Effector CD8-positive, alpha-beta T cell (primary cell): ENCODE data around the gene DENND4A.
"Not testable (repeated sequence)": the region's sequence is repeated elsewhere in the genome, so short reads cannot be mapped to it uniquely, and the experiment has no call there.

Experiments
- DNase-seq: peaks from one replicate; lab custom pipeline; 2025; lab: John Stamatoyannopoulos, UW

Gene DENND4A

GRCh38 chr15:65789105-65789504, 3.0 kb downstream of the DENND4A start:
- DNase-seq, result no peak

DNA sequence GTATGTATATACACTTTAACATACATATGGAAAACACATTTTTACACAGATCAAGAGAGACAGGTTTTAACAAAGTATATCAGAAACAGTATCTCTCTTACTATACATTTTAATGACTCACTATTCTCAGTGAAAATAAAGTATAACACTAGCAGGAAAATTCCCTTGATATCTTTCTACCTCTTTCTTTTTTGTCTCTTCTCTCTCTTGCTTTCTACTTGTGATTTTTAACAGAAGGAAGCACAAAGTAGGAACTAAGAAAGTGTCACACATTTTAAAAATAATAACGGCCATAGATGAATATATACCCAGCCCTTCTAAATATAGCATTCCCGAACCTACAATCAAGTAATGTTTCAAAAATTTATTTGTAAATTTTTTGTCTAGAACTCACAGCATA, 4.8 kb downstream of the DENND4A start:
- DNase-seq, result no peak

- no peak for DNase-seq
Observed at GRCh38 chr15:65785151-65785550, 6.9 kb downstream of the DENND4A start.

- DNase-seq, result no peak
Observed at GRCh38 chr15:65783872-65784271, 8.2 kb downstream of the DENND4A start.

DNA sequence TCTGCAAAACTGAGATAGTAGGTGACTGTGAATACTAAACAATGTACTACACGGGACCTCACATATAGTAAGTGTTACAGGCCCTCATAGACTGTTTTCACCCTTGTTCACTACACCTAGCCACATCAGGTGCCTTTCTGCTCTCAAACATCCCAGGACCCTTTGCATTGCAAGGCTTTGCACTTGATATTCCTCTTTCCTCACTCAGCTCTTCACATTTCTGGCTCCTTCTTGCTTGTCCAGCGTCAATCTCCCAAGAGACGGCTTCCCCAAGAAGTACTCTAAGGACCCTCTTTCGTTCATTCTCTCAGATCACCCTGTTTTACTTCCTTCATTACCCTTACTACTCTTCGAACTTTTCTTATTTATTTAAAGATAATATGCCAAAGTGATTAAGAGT, 10.0 kb downstream of the DENND4A start:
- no peak for DNase-seq

DNA sequence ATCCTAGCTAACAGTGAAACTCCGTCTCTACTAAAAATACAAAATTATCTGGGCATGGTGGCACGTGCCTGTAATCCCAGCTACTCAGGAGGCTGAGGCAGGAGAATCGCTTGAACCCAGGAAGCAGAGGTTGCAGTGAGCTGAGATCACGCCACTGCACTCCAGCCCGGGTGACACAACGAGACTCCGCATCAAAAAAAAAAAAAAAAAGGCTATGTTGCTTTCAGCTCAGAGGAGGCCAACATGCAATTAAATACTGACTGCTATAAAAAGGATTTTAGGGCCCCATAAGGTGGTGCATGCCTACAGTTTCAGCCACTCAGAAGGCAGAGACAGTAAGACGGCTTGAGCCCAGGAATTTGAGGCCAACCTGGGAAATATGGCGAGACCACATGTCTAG, 13.4 kb downstream of the DENND4A start:
- DNase-seq, result not testable (repeated sequence)

DNA sequence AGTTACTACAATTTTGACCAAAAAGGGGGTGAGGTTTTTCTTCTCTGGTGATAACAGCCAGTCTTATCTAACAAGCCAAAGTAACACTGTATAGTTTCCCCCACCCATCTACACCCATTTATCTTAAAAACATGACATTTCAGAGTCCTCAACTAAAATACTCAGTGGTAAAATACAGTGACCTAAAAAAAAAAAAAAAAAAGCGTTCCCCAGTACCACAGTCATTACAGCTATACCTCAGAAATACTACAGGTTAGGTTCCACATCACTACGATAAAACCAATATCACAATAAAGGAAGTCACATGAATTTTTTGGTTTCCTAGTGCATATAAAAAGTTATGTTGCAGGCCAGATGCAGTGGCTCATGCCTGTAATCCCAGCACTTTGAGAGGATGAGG, 13.8 kb downstream of the DENND4A start:
- no peak for DNase-seq

- no peak for DNase-seq
Observed at GRCh38 chr15:65777843-65778242, 14.2 kb downstream of the DENND4A start.

GRCh38 chr15:65777053-65777452, 15.0 kb downstream of the DENND4A start:
- DNase-seq, result no peak

- DNase-seq, result no peak
Observed at GRCh38 chr15:65773386-65774111, 18.5 kb downstream of the DENND4A start.

- DNase-seq, result no peak
Observed at GRCh38 chr15:65772930-65773329, 19.2 kb downstream of the DENND4A start.

- no peak for DNase-seq
Observed at GRCh38 chr15:65771870-65772269, 20.2 kb downstream of the DENND4A start.

DNA sequence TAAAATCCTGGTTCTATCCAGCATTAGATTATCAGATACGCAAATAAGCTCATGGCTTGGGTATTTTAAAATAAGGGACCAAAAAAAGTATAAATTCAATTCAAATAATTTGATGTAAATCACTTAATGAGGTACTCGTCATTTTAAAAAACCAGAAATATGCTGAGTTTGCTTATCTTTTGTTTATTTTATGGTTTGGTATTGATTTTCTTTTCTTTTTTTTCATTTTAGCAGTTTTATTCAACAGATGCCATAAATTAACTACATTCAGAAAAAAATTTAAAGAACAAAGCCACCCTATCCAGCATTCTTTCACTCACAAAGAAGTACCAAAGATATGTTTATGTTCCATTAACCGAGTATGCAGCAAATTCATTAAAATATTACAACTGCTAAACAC, 22.6 kb downstream of the DENND4A start:
- no peak for DNase-seq

- no peak for DNase-seq
Observed at GRCh38 chr15:65767895-65768294, 24.2 kb downstream of the DENND4A start.

DNA sequence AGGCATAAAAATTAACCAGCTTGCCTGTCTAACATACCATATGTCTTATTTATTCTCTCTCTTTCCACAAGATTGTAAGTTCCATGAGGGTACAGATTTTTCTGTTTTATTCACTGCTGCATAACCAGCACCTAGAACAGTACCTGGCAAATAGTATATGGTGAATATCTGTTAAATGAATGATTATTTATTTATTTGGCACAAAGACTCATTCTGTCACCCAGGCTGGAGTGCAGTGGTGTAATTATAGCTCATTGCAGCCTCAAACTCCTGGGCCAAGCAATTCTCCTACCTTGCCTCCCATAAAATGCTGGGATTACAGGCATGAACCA, 24.9 kb downstream of the DENND4A start:
- DNase-seq, result no peak

DNA sequence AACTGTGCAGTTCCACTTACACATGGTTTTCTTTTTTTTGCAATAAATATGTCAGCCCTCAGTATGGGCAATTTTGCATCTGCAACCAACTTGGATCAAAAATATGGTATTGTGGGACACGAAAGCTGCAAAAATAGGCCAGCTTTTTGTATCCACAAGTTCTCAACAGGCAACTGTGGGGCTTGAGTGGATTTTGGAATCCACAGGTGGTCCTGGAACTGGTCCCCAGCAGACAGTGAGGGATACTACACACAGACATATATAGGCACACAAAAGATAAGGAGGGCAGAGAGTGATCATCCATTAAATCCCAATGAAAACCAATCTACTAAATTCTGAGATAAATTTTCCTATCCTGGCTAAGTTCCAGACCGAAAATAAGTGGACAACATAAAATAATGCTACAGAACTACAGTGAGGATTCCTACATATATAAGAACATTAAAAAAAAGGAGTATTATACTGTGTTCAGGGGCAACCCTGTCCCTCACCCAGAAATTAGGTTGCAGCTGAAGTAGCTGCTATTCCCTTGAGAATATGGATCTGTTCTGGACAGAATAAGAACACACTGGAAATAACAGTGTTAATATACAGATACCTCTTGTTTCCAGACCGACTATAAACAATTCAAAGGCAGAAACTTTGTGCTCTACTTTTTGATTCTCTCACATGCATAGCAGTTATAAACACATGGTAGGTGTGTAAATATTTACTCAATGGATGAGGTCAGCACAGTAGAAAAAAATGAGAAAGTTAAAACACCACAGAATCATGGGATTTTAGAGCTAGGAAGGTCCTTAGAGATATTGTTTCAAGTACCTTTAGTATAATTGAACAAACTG, 25.4 kb downstream of the DENND4A start:
- no peak for DNase-seq

- DNase-seq, result no peak
Observed at GRCh38 chr15:65765106-65765505, 27.0 kb downstream of the DENND4A start.

DNA sequence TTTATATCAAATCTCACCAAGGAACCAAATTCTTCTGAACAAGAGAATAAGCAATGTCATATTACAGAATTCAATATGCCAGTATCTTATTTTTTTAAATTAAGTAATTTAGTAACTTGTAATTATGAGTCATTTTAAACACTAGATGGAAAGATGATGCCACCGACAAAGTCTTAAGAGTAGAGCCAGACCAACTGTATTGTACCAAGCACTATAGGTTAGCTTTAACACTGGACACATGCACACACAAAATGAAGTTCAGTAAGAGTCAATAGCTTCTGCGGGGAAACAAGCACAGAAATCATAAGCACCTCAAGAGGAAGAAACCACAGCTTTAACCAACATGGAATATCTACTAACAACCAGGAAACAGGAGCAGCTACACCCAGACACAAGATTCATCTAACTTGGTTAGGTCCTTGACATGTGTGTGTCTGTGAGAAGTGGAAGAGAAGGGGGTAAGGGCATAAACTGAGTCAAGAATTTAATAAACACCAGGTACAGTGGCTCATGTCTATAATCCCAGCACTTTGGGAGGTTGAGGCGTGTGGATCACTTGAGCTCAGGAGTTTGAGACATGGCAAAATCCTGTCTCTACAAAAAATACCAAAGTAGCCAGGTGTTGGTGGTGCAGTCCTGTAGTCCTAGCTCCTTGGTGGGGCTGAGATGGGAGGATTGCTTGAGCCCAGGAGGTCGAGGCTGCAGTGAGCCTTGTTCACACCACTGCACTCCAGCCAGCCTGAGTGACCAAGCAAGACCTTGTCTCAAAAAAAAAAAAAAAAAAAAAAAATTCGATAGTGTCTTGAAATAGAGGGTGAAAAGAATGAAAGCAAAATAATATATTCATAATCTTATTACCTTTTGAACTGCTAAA, 28.9 kb downstream of the DENND4A start:
- DNase-seq, result no peak

GRCh38 chr15:65762399-65762798, 29.7 kb downstream of the DENND4A start:
- no peak for DNase-seq

DNA sequence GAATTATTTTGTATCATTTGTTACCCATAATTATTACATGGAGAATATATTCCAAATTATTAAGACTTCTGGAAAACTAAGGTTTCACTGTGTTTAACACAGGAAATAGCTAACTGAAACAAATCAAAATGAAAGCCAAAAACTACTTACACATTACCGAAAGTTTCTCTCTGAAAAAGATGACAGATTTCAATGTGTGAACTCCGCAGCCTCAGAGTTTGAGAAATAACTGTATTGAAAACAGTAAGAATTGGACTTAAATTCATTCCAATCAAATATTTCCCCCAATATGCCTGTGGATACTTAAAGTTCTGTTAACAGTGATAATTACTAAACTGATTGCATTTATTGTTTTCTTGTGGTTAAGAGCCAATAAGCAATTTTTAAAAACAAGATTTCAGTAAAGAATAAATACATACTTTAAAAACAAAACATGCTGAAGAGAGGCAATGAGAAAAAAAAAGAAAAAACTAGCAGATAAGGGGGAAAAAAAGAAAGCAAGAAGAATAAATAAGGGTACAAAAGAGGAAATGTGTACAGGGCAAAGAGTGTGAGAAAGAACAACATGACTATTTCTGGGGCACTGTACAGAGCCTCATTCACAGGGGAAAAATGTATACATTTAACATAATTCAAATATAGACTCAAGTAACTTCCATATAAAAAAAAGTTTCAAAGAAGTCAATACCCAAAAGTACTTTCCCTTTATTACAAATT, 30.7 kb downstream of the DENND4A start:
- DNase-seq, result no peak

- DNase-seq, result no peak
Observed at GRCh38 chr15:65759441-65759840, 32.7 kb downstream of the DENND4A start.

DNA sequence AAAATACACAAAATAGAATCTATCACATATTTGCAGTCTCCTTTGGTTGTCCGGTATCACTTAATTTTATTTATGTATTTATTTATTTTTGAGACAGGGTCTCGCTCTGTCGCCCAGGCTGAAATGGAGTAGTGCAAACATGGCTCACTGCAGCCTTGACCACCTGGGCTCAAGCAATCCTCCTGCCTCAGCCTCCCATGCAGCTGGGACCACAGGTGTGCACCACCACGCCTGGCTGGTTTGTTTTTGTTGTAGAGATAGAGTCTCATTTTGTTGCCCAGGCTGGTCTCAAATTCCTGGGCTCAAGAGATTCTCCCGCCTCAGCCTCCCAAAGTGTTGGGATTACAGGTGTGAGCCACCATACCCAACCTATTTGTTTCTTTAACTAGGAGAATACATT, 33.9 kb downstream of the DENND4A start:
- DNase-seq, result no peak
